OCI-LY3 (cell line): Measurements from ENCODE around the gene PPP1CB.

Experiments used
- H2AFZ ChIP-seq: fragments of 200-600, 300-600 bp; shearing (Covaris generic); 2 replicates; pipeline ENCODE4 v1.6.0; 2014; ENCODE audit warnings: antibody characterized with exemption, low read depth, low read length
- H3K27ac ChIP-seq: fragments of 200-600, 300-600 bp; sonication (generic); 2 replicates; pipeline ENCODE4 v1.5.1; 2014; ENCODE audit warnings: mild to moderate bottlenecking, low read length, moderate library complexity, mixed read lengths
- H3K27me3 ChIP-seq: fragments of 200-600, 300-600 bp; sonication (generic); 2 replicates; pipeline ENCODE4 v1.6.1; 2014; ENCODE audit warnings: low read depth, low read length, mixed read lengths
- H3K36me3 ChIP-seq: fragments of 200-600, 300-600 bp; sonication (generic); replicated peaks from 2 replicates; pipeline ENCODE3; 2014; ENCODE audit warnings: low read depth, low read length, mixed read lengths
- H3K4me1 ChIP-seq: fragments of 300-600, 200-600 bp; sonication (generic); 2 replicates; pipeline ENCODE4 v1.6.1; 2014; ENCODE audit warnings: low read length, mixed read lengths
- H3K4me2 ChIP-seq: fragments of 200-600, 300-600 bp; sonication (generic); 2 replicates; pipeline ENCODE4 v1.6.1; 2014; ENCODE audit warnings: low read length, mixed read lengths
- H3K4me3 ChIP-seq: fragments of 300-600, 200-600 bp; sonication (generic); 2 replicates; pipeline ENCODE4 v1.5.1; 2014; ENCODE audit warnings: antibody characterized with exemption, mild to moderate bottlenecking, low read length, moderate library complexity
- H3K79me2 ChIP-seq: fragments of 300-600, 200-600 bp; shearing (Covaris generic); 2 replicates; pipeline ENCODE4 v1.6.1; 2014; ENCODE audit warnings: mild to moderate bottlenecking, low read length, mixed read lengths
- H3K9ac ChIP-seq: fragments of 300-600, 200-600 bp; shearing (Covaris generic); 2 replicates; pipeline ENCODE4 v1.6.0; 2014; ENCODE audit warnings: mild to moderate bottlenecking, low read length, moderate library complexity
- H3K9me3 ChIP-seq: fragments of 200-600, 300-600 bp; shearing (Covaris generic); 2 replicates; pipeline ENCODE4 v1.6.1; 2014; ENCODE audit warnings: low read length, mixed read lengths; ENCODE audit not compliant: insufficient read depth
- H4K20me1 ChIP-seq: fragments of 200-600, 300-600 bp; sonication (generic); 2 replicates; pipeline ENCODE4 v1.6.1; 2016; ENCODE audit warnings: low read length, mixed read lengths; ENCODE audit not compliant: insufficient read depth
- CTCF ChIP-seq: fragments of 200-600, 300-600 bp; sonication (generic); IDR thresholded peaks from 2 replicates; pipeline ENCODE4 v1.5.1; 2014; ENCODE audit warnings: antibody characterized with exemption, low read length, low read depth
- EZH2phosphoT487 ChIP-seq: fragments of 200-600 bp; shearing (Covaris generic); IDR thresholded peaks from 2 replicates; pipeline ENCODE4 v1.6.1; 2018; ENCODE audit warnings: antibody characterized with exemption, mixed run types, low read depth

The PPP1CB gene

GRCh38 chr2:28751252-28751955 is at the start of gene PPP1CB:
Gene PPP1CB, plus strand, starts transcription at chr2:28751830. Its CDS starts 295 bp downstream, at chr2:28752125.
- Histone ChIP-seq H3K27ac (peak within 1 kb of the TSS; percentile 88), H3K36me3 (peaks cover 2% of the 10 kb centered on the region), H3K4me3 (peak within 1 kb of the TSS; percentile 97), H3K27me3 (no peaks in the 10 kb centered on the region), H3K9me3 (no peaks in the 10 kb centered on the region), H4K20me1 (peaks cover 39% of the 10 kb centered on the region), H3K4me2 (peak within 1 kb of the TSS; percentile 98), H3K9ac (peak within 1 kb of the TSS; percentile 95), H2AFZ (peak within 1 kb of the TSS; percentile 73), H3K79me2 (peaks cover 64% of the 10 kb centered on the region), H3K4me1 (peaks cover 18% of the 10 kb centered on the region)
- TF ChIP-seq CTCF = 0 out of 2 replicates have a peak, but pooled peaks have one; percentile 2
- TF ChIP-seq EZH2phosphoT487 = no peak

DNA sequence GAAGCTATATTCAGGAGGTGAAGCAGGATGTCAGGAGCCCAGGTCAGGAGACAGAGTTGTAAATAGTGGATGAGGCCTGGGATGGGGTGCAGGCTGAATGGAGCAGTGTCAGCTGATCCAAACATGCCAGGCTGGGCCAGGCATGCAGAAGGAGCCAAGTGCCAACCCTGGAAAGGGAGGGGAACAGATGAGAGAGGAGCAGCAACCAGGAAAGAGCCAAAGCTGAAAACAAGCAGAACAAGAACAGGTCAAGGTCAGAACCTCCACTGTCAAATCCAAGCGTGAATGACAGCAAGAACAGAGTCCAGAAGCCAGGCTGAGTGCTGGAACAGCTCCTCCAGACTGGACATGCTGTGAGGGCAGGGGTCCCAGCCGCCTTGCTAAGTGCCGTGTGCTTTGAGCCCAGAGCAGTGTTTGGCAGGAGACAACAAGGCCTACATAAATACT is 49.2 kb upstream of the PPP1CB start:
- Histone ChIP-seq H3K36me3 (no peaks in the 10 kb centered on the region), H3K27ac (no peak overlapping the region), H3K27me3 (no peaks in the 10 kb centered on the region), H2AFZ (no peak overlapping the region), H3K9ac (no peak overlapping the region), H3K79me2 (no peaks in the 10 kb centered on the region), H4K20me1 (no peaks in the 10 kb centered on the region), H3K4me3 (no peak overlapping the region), H3K4me1 (no peaks in the 10 kb centered on the region), H3K4me2 (no peak overlapping the region), H3K9me3 (no peaks in the 10 kb centered on the region)
- TF ChIP-seq EZH2phosphoT487 = no peak
- TF ChIP-seq CTCF = no peak

DNA sequence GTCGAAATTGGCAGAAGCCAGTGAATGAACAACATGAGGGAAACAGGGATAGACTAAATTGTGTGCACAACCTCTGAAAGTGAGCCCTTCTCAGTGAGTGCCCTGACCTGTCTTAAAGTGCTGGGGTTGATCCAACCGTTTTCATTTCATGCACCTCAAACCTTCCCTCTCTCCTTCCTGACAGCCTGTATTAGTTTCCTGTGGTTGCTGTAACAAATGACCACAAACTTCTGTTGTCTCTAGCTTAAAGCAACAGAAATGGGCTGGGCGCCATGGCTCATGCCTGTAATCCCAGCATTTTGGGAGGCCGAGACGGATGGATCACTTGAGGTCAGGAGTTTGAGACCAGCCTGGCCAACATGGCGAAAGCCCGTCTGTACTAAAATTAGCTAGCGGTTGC is 48.8 kb upstream of the PPP1CB start:
- H3K9me3 ChIP-seq = no peaks in the 10 kb centered on the region
- no peaks in the 10 kb centered on the region for H3K4me1 ChIP-seq
- H3K9ac ChIP-seq = no peak overlapping the region
- H3K27ac ChIP-seq = no peak overlapping the region
- no peaks in the 10 kb centered on the region for H3K36me3 ChIP-seq
- H3K4me3 ChIP-seq = no peak overlapping the region
- TF ChIP-seq EZH2phosphoT487 (no peak), CTCF (no peak)
- no peaks in the 10 kb centered on the region for H3K27me3 ChIP-seq
- no peaks in the 10 kb centered on the region for H3K79me2 ChIP-seq
- no peak overlapping the region for H2AFZ ChIP-seq
- H4K20me1 ChIP-seq = no peaks in the 10 kb centered on the region
- no peak overlapping the region for H3K4me2 ChIP-seq

GRCh38 chr2:28704621-28705020 is 47.0 kb upstream of the PPP1CB start:
- Histone ChIP-seq H3K36me3 (no peaks in the 10 kb centered on the region), H3K9me3 (no peaks in the 10 kb centered on the region), H3K27me3 (no peaks in the 10 kb centered on the region), H3K27ac (no peak overlapping the region), H3K9ac (no peak overlapping the region), H2AFZ (no peak overlapping the region), H3K79me2 (no peaks in the 10 kb centered on the region), H3K4me2 (no peak overlapping the region), H3K4me1 (peaks cover 10% of the 10 kb centered on the region), H4K20me1 (no peaks in the 10 kb centered on the region), H3K4me3 (no peak overlapping the region)
- no peak for TF ChIP-seq CTCF
- no peak for TF ChIP-seq EZH2phosphoT487
